ENCODE results near the gene F12.

Gene F12

DNA sequence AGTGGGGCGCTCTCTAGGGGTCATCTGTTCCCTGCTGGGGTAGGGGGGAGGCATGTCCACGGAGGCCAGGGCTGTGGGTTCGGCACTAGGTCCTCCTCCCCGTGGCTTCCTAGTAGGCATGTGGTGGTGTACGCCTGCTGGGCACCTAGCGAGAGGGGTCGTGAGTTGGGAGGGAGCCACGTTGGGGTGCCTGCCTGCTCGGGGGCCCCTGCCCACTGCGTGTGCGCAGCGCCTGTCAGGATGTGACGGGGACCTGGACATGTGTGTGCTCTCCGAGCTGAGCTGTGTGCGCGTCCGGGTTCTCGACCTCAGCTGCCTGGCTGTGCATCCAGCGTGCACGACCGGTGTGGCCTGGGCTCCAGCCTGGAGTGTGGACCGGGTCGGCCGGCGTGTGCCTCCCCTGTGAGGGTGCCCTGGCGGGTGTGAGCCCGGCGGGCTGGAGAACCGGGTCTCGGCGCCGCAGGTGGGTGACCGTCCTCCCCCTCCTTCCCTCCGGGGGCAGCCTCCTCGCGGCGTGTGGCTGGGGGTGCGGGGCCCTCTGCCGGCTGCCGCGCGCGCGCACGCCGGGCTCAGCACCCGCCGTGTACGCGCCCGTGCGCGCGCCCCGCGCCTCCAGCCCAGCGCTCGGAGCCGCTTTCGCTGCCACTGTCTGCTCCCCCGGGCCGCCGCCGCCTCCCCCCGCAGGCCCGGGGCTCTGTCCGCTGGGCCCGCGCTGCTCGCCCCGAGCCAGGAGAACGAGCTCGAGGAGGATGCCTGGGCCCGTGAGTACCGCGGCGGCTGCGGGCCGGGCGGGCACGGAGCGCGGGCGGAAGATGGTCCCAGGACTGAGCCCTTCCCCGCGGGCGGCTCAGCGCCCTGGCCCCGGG lies 37.1 kb upstream of the F12 start, which contains the start of gene PRR7:
Gene PRR7 (plus strand): TSS at position 615 of the 866 bp plus-strand sequence. CDS start 8,254 bp downstream, outside the sequence.
- peak; percentile 66 for DNase-seq (ENCODE audit: low read depth)

- no peak for DNase-seq (ENCODE audit: low read depth)
Observed at GRCh38 chr5:177445917-177446199, 36.5 kb upstream of the F12 start.

DNA sequence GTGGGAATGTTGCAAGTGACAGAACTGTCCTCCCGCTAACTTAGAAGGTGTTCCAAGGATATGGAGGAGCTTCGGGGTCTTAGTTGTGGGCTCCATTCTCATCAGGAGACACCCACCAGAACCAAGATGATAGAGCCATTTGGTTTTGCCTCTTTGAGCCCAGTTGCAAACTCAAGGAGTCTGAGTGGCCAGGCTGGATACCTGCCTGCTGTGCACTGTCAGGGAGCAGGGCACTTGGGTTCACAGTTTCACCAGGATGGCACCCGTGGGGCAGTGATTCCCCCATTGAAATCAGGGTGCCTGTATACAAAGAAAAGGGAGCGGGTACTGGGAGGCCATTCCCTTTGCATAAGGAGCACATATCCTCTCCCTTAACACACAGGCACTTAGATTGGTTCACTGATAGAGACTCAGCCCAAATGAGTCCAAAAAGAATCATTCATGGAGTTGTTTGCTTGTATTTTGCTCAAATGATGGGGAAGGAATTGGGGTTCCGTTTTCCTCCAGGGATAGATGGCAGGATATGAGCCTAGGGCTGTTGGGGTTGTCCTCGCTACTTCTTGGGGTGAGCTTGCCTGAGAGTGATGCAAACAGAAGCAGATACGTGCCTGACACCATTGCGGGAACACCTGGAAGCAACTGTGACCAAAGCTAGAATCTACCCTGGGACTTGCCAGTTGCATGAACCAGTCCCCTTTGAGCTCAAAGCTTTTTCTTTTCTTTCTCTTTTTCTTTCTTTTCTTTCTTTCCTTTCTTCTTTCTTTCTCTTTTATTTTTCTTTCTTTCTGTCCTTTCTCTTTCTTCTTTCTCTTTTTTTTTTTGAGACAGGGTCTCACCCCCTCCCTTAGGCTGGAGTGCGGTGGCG lies 35.9 kb upstream of the F12 start:
- no peak for DNase-seq (ENCODE audit: low read depth)

DNA sequence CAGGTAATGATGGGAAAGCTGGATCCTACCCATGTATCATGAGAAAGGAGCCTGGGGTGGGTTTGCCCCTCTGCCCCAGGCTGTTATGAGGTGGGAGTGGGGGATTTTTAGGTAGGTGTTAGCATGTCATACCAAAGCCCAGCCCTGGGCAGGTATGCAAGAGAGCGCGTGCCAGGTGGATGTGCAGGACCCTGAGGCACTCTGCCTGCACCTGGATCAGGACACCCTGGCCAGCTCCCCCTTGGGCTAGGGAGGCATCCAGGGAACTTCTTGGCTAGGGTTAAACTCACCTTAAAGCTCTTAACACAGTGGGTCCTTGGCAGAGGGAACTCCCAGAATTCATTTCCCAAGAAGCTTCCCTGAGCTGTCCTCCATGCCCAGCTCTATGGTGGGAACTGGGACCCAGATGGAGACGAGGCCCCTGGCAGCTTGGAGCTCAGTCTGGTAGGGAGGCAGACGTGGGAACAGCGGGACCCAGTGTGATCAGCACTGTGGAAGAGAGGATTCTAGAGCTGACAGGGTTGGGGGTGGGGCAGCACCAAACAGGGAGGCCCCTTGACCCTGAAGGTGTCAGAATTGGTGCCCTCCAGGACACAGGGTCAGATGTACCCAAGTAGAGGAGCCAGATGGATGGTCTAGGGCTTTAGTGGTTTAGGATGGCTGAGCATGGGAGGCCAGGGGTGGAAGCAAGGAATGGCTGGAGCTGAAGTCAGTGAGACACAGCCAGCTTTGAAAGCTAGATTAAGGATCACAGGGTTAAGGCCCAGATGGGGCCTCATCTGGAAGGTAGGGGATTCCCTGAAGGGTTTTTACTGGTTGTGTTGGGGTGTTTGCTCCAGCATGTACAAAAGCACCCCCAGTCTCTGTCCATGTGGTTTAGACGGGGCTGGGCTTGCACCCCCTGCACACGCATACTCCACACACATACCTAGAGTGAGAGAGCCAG lies 35.0 kb upstream of the F12 start:
- DNase-seq (ENCODE audit: low read depth), result no peak

DNA sequence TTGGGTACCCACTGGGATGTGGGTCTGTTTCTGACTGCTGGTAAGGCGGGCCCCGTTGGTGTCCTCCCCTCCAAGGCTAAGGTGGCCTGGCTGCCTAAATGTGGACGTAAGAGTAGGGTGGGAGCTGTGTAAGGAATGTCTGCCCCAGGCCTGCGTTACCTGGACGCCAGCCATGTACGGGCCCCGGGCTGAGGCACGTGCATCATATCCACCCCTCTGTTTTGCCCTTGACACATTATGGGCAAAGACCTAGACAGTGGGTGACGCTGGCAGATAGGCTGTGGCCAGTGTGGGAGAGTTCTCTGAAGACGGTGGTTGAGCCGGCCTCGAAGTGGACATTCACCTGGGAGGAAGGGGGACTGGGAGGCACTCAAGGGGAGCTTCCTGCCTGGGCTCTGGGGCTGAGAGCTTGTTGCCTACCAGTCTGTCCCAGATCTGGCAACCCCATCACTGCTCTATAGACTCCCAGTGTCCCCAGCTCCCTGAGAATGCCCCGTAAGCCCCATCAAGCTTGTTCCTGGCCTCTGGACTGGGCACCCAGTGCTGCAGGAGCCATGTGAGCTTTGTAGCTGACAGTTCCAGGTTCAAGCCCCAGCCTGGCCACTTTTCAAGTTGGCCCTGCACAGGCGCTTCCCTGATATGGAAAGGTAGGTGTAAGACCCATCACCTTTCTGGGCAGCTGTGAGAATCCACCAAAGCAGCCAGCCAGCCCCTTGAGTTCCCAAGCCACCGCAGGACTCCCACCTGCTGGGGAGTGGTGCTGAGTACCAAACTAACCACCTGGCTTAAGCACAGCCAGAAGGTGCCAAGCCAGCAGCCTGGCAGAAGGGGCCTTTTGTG lies 34.0 kb upstream of the F12 start:
- no peak for DNase-seq (ENCODE audit: low read depth)

DNA sequence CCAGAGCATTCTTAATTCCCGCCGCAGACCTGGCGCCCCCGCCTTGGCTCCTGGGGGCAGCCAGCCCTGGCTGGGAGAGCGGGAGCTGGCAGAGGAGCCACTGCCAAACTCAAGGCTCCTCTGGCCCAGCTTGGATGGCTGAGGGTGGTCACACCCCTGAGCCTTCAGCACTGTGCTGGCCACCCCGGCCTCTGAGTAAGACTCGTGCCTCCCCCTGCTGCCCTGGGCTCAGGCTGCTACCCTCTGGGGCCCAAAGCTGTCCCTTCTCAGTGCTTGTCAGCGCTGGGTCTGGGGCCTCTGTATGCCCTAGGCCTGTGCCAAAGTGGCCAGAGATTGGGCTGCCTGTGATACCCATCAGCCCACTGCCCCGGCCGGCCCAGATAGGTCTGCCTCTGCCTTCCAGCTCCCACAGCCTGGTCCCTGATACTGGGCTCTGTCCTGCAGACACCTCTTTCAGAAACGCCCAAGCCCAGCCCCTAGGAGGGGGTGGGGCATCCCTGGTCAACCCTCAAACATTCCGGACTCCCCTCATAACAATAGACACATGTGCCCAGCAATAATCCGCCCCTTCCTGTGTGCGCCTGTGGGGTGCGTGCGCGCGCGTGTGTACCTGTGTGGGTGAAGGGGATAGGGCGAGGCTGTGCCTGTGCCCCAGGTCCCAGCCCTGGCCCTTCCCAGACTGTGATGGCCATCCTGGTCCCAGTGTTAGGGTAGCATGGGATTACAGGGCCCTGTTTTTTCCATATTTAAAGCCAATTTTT lies 32.9 kb upstream of the F12 start:
- DNase-seq (ENCODE audit: low read depth), result no peak

DNA sequence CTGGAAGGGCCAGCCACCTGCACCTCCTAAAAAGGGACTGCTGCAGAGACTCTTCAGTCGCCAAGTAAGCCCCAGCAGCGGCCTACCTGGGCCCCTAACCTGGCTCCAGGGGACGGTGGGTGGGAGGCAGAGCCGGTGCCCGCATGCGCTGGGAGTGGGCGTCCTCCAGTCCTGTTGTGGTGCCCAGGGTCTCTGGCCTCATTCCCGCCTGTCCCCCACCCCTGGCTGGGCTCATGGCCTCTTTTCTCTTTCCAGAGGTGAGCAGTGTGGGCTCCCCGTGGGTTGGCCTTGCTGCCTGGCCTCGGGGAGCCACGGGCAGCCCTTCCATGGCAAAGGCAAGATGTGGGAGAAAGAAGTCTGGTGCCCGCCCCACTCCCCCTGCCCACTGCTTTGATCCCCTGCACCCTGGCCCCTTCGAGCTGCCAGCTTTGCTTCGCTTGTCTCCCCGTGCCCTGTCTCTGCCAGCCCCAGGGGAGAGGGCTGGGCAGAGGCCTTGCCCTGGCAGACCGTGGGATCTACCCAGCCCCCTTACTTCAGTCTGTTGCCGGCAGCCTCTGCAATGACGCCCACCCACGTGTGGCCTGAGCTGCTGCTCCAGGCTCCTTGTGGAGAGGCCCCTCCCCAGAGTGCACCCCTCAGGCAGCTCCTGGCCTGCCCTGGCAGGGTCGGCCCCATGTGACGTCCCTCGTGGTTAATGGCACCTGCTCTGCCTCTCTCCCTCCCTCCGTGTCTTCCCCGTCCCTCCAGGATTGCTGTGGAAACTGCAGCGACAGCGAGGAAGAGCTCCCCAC lies 31.8 kb upstream of the F12 start:
- DNase-seq (ENCODE audit: low read depth), result no peak

- no peak for DNase-seq (ENCODE audit: low read depth)
Observed at GRCh38 chr5:177440211-177440989, 31.0 kb upstream of the F12 start.

DNA sequence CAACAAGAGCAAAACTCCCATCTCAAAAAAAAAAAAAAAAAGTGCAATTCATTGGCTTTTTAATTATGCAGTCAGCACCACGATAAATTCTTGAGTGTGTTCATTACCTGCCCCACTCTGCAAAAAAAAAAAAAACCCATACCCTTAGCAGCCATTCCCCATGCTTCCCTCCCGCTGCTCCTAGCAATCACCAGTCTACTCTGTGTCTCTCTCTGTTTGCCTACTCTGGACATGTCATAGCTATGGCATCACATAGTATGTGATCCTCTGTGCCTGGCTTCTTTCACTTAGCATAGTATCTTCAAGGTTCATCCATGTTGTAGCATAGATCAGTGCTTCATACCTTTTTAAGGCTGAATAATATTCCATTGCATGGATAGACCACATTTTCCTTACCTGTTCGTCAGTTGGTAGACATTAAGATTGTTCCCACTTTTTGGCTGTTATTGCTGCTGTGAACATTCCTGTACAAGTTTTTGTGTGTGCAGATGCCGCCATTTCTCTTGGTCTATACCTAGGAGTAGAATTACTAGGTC lies 30.2 kb upstream of the F12 start:
- no peak for DNase-seq (ENCODE audit: low read depth)

DNA sequence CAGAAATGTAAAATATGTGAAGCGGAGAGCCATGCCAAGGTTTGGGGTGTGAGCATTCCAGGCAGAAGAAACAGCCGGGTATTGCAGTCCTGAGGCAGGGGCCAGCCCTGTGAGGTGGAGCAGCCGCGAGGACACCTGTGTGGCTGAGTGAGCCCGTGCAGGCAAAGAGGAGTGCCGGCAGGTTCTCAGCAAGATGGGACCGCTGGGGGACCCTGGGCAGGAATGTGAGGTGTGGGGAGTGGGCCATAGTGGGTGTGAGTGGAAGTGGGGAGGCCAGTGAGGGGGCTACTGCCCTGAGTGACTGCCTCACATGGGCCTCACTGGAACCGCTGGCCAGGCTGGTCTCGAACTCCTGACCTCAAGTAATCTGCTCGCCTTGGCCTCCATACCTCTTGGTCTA lies 29.1 kb upstream of the F12 start:
- DNase-seq (ENCODE audit: low read depth), result no peak

GRCh38 chr5:177437623-177438022 lies 28.3 kb upstream of the F12 start:
- DNase-seq (ENCODE audit: low read depth), result no peak

- no peak for DNase-seq (ENCODE audit: low read depth)
Observed at GRCh38 chr5:177435847-177436536, 26.6 kb upstream of the F12 start.

DNA sequence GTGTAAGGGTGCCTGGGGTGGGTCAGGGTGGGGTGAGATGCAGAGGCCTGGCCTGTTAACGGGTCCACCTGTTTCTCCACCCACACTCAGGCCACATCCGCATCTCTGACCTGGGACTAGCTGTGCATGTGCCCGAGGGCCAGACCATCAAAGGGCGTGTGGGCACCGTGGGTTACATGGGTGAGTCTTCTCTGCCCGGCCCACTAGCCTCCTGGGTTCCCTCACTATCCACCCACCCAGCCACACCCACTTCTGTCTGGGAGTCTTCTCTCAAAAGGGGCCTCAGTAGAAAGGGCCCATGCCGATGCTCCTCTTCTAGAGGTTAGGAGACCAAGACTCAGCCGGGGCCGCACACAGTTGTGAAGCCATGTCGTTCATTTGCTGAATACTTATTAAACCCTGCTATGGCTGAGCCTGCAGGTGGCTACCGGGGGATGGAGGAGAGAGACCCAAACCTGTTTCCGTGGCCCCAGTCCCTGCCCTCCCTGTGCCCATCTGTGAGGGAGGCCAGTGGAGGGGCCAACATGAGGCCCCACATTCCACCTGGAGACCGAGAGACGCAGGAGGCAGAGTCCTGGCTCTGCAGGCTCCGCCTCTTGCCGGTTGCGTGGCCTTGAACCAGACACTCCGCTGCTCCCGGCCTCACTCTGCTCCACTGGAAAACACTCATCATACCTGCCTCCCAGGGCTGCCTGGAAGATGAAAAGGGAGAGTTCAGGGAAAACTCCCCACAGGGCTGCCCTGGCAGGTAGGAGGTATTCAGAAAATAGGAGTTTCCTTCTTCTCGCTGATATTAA lies 25.8 kb upstream of the F12 start:
- no peak for DNase-seq (ENCODE audit: low read depth)

DNA sequence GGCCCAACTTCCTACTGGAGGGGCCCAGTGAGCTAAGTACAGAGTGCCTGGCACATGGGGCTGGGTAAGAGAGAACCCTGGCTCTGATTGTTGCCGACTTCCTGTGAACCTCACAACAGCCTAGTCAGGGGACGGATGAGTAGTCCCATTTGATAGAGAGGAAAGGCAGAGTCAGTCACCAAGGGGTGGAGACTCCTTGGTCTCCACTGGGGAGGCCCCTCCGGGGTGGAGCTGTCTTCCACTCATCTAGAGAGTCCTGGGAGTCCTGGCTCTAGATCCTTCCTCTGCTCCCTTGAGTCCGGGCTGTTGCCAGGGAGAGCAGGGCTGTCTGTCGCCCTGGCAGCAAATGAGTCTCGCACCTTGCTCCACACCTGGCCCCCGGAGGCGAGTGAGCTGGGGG lies 25.1 kb upstream of the F12 start:
- no peak for DNase-seq (ENCODE audit: low read depth)

DNA sequence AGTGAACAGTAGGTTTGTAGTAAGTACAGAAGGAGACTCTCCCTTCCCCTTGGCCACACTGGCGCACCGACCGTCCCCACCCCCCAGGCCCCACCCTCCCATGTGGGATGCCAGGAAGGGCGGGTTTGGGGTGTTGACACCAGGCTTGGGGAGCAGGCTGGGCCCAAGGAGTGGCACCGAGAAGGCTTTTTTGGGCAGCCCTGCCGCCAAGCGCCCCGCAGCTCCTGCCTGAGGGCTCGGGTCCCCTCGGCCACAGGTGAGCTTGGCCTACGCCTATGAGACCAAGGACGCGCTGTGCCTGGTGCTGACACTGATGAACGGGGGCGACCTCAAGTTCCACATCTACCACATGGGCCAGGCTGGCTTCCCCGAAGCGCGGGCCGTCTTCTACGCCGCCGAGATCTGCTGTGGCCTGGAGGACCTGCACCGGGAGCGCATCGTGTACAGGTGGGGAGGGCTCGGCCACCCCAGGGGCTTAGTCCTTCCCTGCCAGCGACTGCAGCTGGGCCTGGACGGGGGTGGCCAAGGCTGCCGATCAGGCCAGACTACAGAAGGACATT lies 24.4 kb upstream of the F12 start:
- DNase-seq (ENCODE audit: low read depth), result no peak

DNA sequence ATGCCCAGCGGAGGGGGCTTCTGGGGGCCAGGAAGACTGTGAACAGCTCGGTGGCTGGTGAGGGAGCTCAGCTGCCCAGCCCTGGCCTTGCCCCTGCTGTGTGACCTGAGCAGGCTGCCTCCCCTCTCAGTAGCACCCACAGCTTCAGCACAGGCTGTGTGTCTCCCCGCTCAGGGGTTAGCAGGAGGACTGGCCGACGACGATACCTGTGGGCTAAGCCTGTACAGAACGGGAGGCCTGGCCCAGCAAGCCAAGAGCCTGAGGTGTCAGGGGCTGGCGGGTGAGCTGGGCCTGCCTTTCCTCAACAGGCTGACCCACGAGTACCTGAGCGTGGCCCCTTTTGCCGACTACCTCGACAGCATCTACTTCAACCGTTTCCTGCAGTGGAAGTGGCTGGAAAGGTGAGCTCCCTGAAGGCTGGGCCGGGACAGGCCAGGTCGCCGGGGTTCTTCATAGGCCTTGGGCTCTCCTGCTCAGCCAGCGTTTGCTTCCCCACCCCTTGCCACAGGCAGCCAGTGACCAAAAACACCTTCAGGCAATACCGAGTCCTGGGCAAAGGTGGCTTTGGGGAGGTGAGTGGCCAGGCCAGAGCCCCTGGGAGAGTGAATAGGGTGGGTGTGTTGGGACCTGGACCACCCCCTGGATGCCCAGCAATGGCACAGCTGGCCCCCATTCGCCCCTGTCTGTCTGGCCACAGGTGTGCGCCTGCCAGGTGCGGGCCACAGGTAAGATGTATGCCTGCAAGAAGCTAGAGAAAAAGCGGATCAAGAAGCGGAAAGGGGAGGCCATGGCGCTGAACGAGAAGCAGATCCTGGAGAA lies 23.7 kb upstream of the F12 start:
- no peak for DNase-seq (ENCODE audit: low read depth)
